Measurements from ENCODE around the gene TENT4A.

The TENT4A gene

GRCh38 chr5:6804766-6805501 is 91.7 kb downstream of the TENT4A start:
- DNase-seq (ENCODE audit: low spot score), result no peak

GRCh38 chr5:6805841-6806240 is 92.6 kb downstream of the TENT4A start:
- no peak for DNase-seq (ENCODE audit: low spot score)
